Sigmoid colon (tissue), 7 donors: ENCODE measurements around the gene TMEM63C. TPM values are rescaled to one million over a fixed set of nuclear protein-coding genes. Genes with fewer than 3 reads are reported as not detected.

ENCODE experiments used
- DNase-seq: peaks from one replicate; pipeline ENCODE4 v3.0.0-alpha.2; 2019
- H3K27ac ChIP-seq, 4 donors: fragments of 200-600 bp; sonication (generic); one replicate each; pipeline ENCODE4 v1.5.1; 2016 to 2019; ENCODE audit warnings: mild to moderate bottlenecking in 1 of 4
- H3K27me3 ChIP-seq, 3 donors: fragments of 200-600 bp; sonication (generic); one replicate each; pipeline ENCODE4 v1.5.1; 2019; ENCODE audit warnings: mild to moderate bottlenecking in 1 of 3
- H3K36me3 ChIP-seq, 4 donors: fragments of 200-600 bp; sonication (generic); one replicate each; pipeline ENCODE4 v1.5.1; 2016 to 2019
- H3K4me1 ChIP-seq, 4 donors: fragments of 200-600 bp; sonication (generic); one replicate each; pipeline ENCODE4 v1.5.1; 2017 to 2019
- H3K4me3 ChIP-seq, 4 donors: fragments of 200-600 bp; sonication (generic); one replicate each; pipeline ENCODE4 v1.5.1; 2017 to 2019; ENCODE audit warnings: mild to moderate bottlenecking in 2 of 4, moderate library complexity in 1 of 4
- H3K9me3 ChIP-seq, 4 donors: fragments of 200-600 bp in 3 of 4; sonication (generic) in 3 of 4; one replicate each; pipeline versions ENCODE4 v1.5.1 to v1.6.1; 2013 to 2019
- CTCF ChIP-seq, 4 experiments: fragments of 450-650 bp in 3 of 4; fragments of 200-600 bp in 1 of 4; IDR thresholded peaks; one replicate each; pipeline ENCODE4 v1.5.1; 2016 to 2019; ENCODE audit warnings: antibody characterized with exemption in 4 of 4, mild to moderate bottlenecking in 3 of 4, moderate library complexity in 2 of 4
- EP300 ChIP-seq, 4 donors: sonication (generic); formaldehyde crosslinking; IDR thresholded peaks; one replicate each; pipeline ENCODE4 v1.6.1; 2017; ENCODE audit warnings: antibody characterized with exemption in 4 of 4
- POLR2A ChIP-seq, 2 donors: fragments of 450-650 bp; IDR thresholded peaks; one replicate each; pipeline ENCODE4 v1.6.1; 2016; ENCODE audit warnings: antibody characterized with exemption in 2 of 2, mild to moderate bottlenecking in 2 of 2, moderate library complexity in 2 of 2
- POLR2AphosphoS5 ChIP-seq, 4 donors: sonication (generic); formaldehyde crosslinking; IDR thresholded peaks; one replicate each; pipeline ENCODE4 v1.6.1; 2017; ENCODE audit warnings: antibody characterized with exemption in 4 of 4
- WGBS, 2 donors: extraction: QIAGEN DNeasy Blood & Tissue Kit; methylation state at CpG; one replicate each; pipeline ENCODE4 v1.1.7; 2013; 5-methylcytosine and 5-hydroxymethylcytosine counted together
- intact Hi-C: fragments of 100-400 bp; cut with DNase I; formaldehyde crosslinking; loops from one replicate; pipeline ENCODE4 v1.15.1; 2023
- polyA plus RNA-seq, 3 donors: library from polyadenylated mRNA; stranded (reverse); fragments of 200-250 nt; gene quantifications; one replicate each; pipeline ENCODE4 v1.2.3, GENCODE V29; 2013
- total RNA-seq, 4 donors: library from RNA; depleted of rRNA; stranded (reverse); fragments of >200 nt; gene quantifications; one replicate each; pipeline ENCODE4 v1.1.0, GENCODE V29; 2016
- donor health status: healthy with polysubstance abuse.
- donor health status: Bipolar disorder and iron deficiency.
- donor health status: healthy.

TMEM63C gene
- total and polyA plus RNA-seq, 7 donors = 0.28 to 6.5 (median 1.8) TPM

- no peak overlapping the region for H3K27ac ChIP-seq
- TF ChIP-seq POLR2AphosphoS5 (IDR thresholded peaks at IDR 0.05) (no peak), EP300 (IDR thresholded peaks at IDR 0.05) (no peak), POLR2A (IDR thresholded peaks at IDR 0.05) (no peak), CTCF (IDR thresholded peaks at IDR 0.05) (no peak)
These were observed 69.3 kb downstream of the TMEM63C start for GRCh38 chr14:77250927-77251326.

GRCh38 chr14:77251870-77252269 lies 70.3 kb downstream of the TMEM63C start:
- DNase-seq = no peak
- Histone ChIP-seq H3K4me1 (no peaks in the 10 kb centered on the region), H3K27me3 (no peaks in the 10 kb centered on the region), H3K36me3 (no peaks in the 10 kb centered on the region), H3K9me3 (no peaks in the 10 kb centered on the region), H3K27ac (no peak overlapping the region), H3K4me3 (no peak overlapping the region)
- no peak for TF ChIP-seq POLR2AphosphoS5 (IDR thresholded peaks at IDR 0.05)
- TF ChIP-seq CTCF (IDR thresholded peaks at IDR 0.05) = no peak
- TF ChIP-seq EP300 (IDR thresholded peaks at IDR 0.05) = no peak
- TF ChIP-seq POLR2A (IDR thresholded peaks at IDR 0.05) = no peak
- 94 to 96% methylated on average over 11 of the region's 11 CpGs for WGBS, 2 donors
- intact Hi-C loops = no loop called here

More at GRCh38 chr14:77250927-77251326, 69.3 kb downstream of the TMEM63C start:
- 85 to 93% methylated on average over 6 of the region's 6 CpGs for WGBS, 2 donors
- Histone ChIP-seq H3K4me1 (no peaks in the 10 kb centered on the region), H3K4me3 (no peak overlapping the region), H3K27me3 (no peaks in the 10 kb centered on the region), H3K36me3 (no peaks in the 10 kb centered on the region), H3K9me3 (no peaks in the 10 kb centered on the region)
- DNase-seq = no peak
- intact Hi-C loops = no loop called here

- no peaks in the 10 kb centered on the region for H3K27me3 ChIP-seq
- 62 to 82% methylated on average over 20 of the region's 20 CpGs for WGBS, 2 donors
- no peak overlapping the region for H3K4me3 ChIP-seq
- H3K36me3 ChIP-seq = no peaks in the 10 kb centered on the region
- H3K27ac ChIP-seq = no peak overlapping the region
- H3K4me1 ChIP-seq = no peaks in the 10 kb centered on the region
- H3K9me3 ChIP-seq = no peaks in the 10 kb centered on the region
- no peak for TF ChIP-seq CTCF (IDR thresholded peaks at IDR 0.05)
- TF ChIP-seq EP300 (IDR thresholded peaks at IDR 0.05) = no peak
- no peak for TF ChIP-seq POLR2A (IDR thresholded peaks at IDR 0.05)
- TF ChIP-seq POLR2AphosphoS5 (IDR thresholded peaks at IDR 0.05) = no peak
- intact Hi-C loops = no loop called here
- DNase-seq = no peak
These were observed 72.0 kb downstream of the TMEM63C start for GRCh38 chr14:77253333-77254190.

GRCh38 chr14:77256694-77257093 lies 75.1 kb downstream of the TMEM63C start:
- H3K27me3 ChIP-seq = peaks cover 0 to 13% (median 0%) of the 10 kb centered on the region in 3 donors
- intact Hi-C loops = no loop called here
- 94% methylated on average over 8 of the region's 8 CpGs for WGBS, 2 donors
- no peak for DNase-seq
- no peaks in the 10 kb centered on the region for H3K9me3 ChIP-seq
- H3K4me1 ChIP-seq = no peaks in the 10 kb centered on the region
- H3K4me3 ChIP-seq = no peak overlapping the region
- TF ChIP-seq POLR2A (IDR thresholded peaks at IDR 0.05) (no peak), EP300 (IDR thresholded peaks at IDR 0.05) (no peak), POLR2AphosphoS5 (IDR thresholded peaks at IDR 0.05) (no peak), CTCF (IDR thresholded peaks at IDR 0.05) (no peak)
- no peaks in the 10 kb centered on the region for H3K36me3 ChIP-seq
- no peak overlapping the region for H3K27ac ChIP-seq
